ENCODE results near the gene TSFM.
A peak's percentile ranks its signal among the peaks of the same experiment; 100 is the strongest.

TSFM gene

GRCh38 chr12:57751788-57752667 lies 30.6 kb upstream of the TSFM start, which contains the start of gene CDK4:
Gene CDK4, minus strand, starts transcription at chr12:57752310. Its CDS starts 593 bp downstream, at chr12:57751717.
- peak; percentile 97 for DNase-seq (ENCODE audit: extremely low spot score)
- TF ChIP-seq CTCF (IDR thresholded peaks at IDR 0.05; ENCODE audit: control extremely low read depth, extremely low read depth, low read depth, missing control alignments) = no peak
- ChIA-PET CTCF (interaction anchor here (0.8 to 1.2 kb wide), 4 partner anchors 9 to 293 kb away, joined by 3 read pairs; partner anchors contain the start of gene GLI1), POLR2A (no interaction called here)

GRCh38 chr12:57752668-57753000 lies 30.0 kb upstream of the TSFM start:
- no peak for DNase-seq (ENCODE audit: extremely low spot score)
- ChIA-PET CTCF (interaction anchor here (1.2 kb wide), 1 partner anchor 294 kb away, joined by 3 read pairs; the partner anchor contains the start of gene GLI1), POLR2A (no interaction called here)
- TF ChIP-seq CTCF (IDR thresholded peaks at IDR 0.05; ENCODE audit: control extremely low read depth, extremely low read depth, low read depth, missing control alignments) = no peak

- no peak for TF ChIP-seq CTCF (IDR thresholded peaks at IDR 0.05; ENCODE audit: control extremely low read depth, extremely low read depth, low read depth, missing control alignments)
- ChIA-PET CTCF (interaction anchor here (0.9 to 1.3 kb wide), 4 partner anchors 9 to 267 kb away, joined by 3 read pairs; partner anchors contain the start of gene TSPAN31), POLR2A (no interaction called here)
- no peak for DNase-seq (ENCODE audit: extremely low spot score)
These were observed 28.7 kb upstream of the TSFM start for GRCh38 chr12:57753756-57754337.

GRCh38 chr12:57754411-57755193 lies 28.0 kb upstream of the TSFM start, which contains the start of gene MARCHF9:
Gene MARCHF9, plus strand, starts transcription at chr12:57755103. Its CDS starts 426 bp downstream, at chr12:57755529.
- DNase-seq (ENCODE audit: extremely low spot score) = peak; percentile 86
- TF ChIP-seq CTCF (IDR thresholded peaks at IDR 0.05; ENCODE audit: control extremely low read depth, extremely low read depth, low read depth, missing control alignments) = no peak
- CTCF ChIA-PET = interaction anchor here (0.9 to 2.4 kb wide), 5 partner anchors 10 to 268 kb away, joined by 3 to 12 read pairs (median 3); partner anchors contain the start of gene TSPAN31
- POLR2A ChIA-PET = no interaction called here

- no peak for TF ChIP-seq CTCF (IDR thresholded peaks at IDR 0.05; ENCODE audit: control extremely low read depth, extremely low read depth, low read depth, missing control alignments)
- ChIA-PET POLR2A (no interaction called here), CTCF (interaction anchor here (1.3 to 2.4 kb wide), 2 partner anchors 148 to 150 kb away, joined by 3 to 12 read pairs; no protein-coding TSS in a partner anchor)
- DNase-seq (ENCODE audit: extremely low spot score) = no peak
These were observed 27.5 kb upstream of the TSFM start for GRCh38 chr12:57755194-57755453.
